Keratinocyte (primary cell): ENCODE data around the gene PAPPA2. TPM values are rescaled to one million over a fixed set of nuclear protein-coding genes. Genes with fewer than 3 reads are reported as not detected.

Experiments
- DNase-seq: peaks from one replicate; pipeline ENCODE4 v3.0.0-alpha.2; 2011; ENCODE audit warnings: low read depth, missing footprints, low spot score
- FAIRE-seq: peaks from 2 replicates; lab custom pipeline; 2011; peaks lifted over from hg19 to GRCh38; lab: Jason Lieb, UNC
- H2AFZ ChIP-seq: 2 replicates; pipeline ENCODE4 v1.6.0; 2012; ENCODE audit warnings: low read length, control low read depth, inconsistent platforms; ENCODE audit not compliant: control insufficient read depth
- H3K27ac ChIP-seq: 2 replicates; pipeline ENCODE4 v1.5.1; 2011; ENCODE audit warnings: low read length; ENCODE audit not compliant: control insufficient read depth, insufficient read depth
- H3K27me3 ChIP-seq: 3 replicates; pipeline ENCODE4 v1.6.0; 2011; ENCODE audit warnings: low read length; ENCODE audit not compliant: control insufficient read depth, insufficient read depth; ENCODE audit errors: extremely low read depth
- H3K36me3 ChIP-seq, 2 experiments: 2 replicates in 1 of 2; 3 replicates in 1 of 2; pipeline ENCODE4 v1.5.1; 2011; ENCODE audit warnings: low read length in 2 of 2, mild to moderate bottlenecking in 1 of 2; ENCODE audit not compliant: control insufficient read depth in 2 of 2, insufficient read depth in 2 of 2; ENCODE audit errors: extremely low read depth in 1 of 2
- H3K4me1 ChIP-seq: 3 replicates; pipeline ENCODE4 v1.5.1; 2011; ENCODE audit warnings: low read length; ENCODE audit not compliant: control insufficient read depth, insufficient read depth; ENCODE audit errors: extremely low read depth
- H3K4me2 ChIP-seq: 3 replicates; pipeline ENCODE4 v1.6.0; 2011; ENCODE audit warnings: low read depth, low read length; ENCODE audit not compliant: control insufficient read depth, insufficient read depth; ENCODE audit errors: extremely low read depth
- H3K4me3 ChIP-seq, 3 experiments: fragments of 200-600 bp in 1 of 3; sonication (generic) in 1 of 3; 2 replicates in 2 of 3; 3 replicates in 1 of 3; pipeline ENCODE4 v1.5.1; 2011 to 2016; ENCODE audit warnings: low read length in 3 of 3, mild to moderate bottlenecking in 3 of 3, control low read depth in 2 of 3, inconsistent platforms in 1 of 3, low read depth in 1 of 3, mixed read lengths in 1 of 3, mixed run types in 1 of 3, moderate library complexity in 1 of 3; ENCODE audit not compliant: control insufficient read depth in 2 of 3, insufficient read depth in 2 of 3; ENCODE audit errors: extremely low read depth in 1 of 3
- H3K79me2 ChIP-seq: 2 replicates; pipeline ENCODE4 v1.6.0; 2012; ENCODE audit warnings: low read length; ENCODE audit not compliant: control insufficient read depth, insufficient read depth
- H3K9ac ChIP-seq: 3 replicates; pipeline ENCODE4 v1.6.0; 2011; ENCODE audit warnings: low read length; ENCODE audit not compliant: control insufficient read depth, insufficient read depth; ENCODE audit errors: extremely low read depth
- H3K9me1 ChIP-seq: 3 replicates; pipeline ENCODE4 v1.6.0; 2011; ENCODE audit warnings: low read length; ENCODE audit not compliant: control insufficient read depth, insufficient read depth; ENCODE audit errors: extremely low read depth
- H3K9me3 ChIP-seq: 2 replicates; pipeline ENCODE4 v1.5.1; 2012; ENCODE audit warnings: low read depth, low read length; ENCODE audit not compliant: control insufficient read depth
- H4K20me1 ChIP-seq: 3 replicates; pipeline ENCODE4 v1.6.0; 2011; ENCODE audit warnings: low read length; ENCODE audit not compliant: control insufficient read depth, insufficient read depth; ENCODE audit errors: extremely low read depth
- EZH2 ChIP-seq: IDR thresholded peaks from one replicate; pipeline ENCODE4 v1.6.1; 2012; ENCODE audit warnings: inconsistent platforms, mild to moderate bottlenecking, low read length, moderate library complexity
- dilution Hi-C: fragments of 300-500 bp; cut with MboI; formaldehyde crosslinking; loops from one replicate; pipeline ENCODE4 v1.7.0; 2020; ENCODE audit warnings: low sequenced_read_pairs; ENCODE audit not compliant: extremely low pct_ligation_motif_present
- polyA plus RNA-seq, 5 experiments: library from polyadenylated mRNA; depleted of rRNA in 3 of 5; stranded (reverse) in 3 of 5; stranded (forward) in 1 of 5; unstranded in 1 of 5; fragments of >200 nt; gene quantifications; 1 replicate in 1 of 5; 2 replicates in 3 of 5; 3 replicates in 1 of 5; pipeline versions ENCODE4 v1.2.1 to v1.2.3, GENCODE V29; 2011 to 2012; ENCODE audit warnings: missing spikeins in 2 of 5, low read depth in 1 of 5, low replicate concordance in 1 of 5
- TF ChIP-seq, protein P1 (sequence below), 3 experiments: IDR thresholded peaks in 1 of 3; conservative IDR thresholded peaks in 1 of 3; optimal IDR thresholded peaks in 1 of 3; 2 replicates in 2 of 3; 3 replicates in 1 of 3; pipeline versions ENCODE3 to v1.5.1; 2011; ENCODE audit warnings: low read length in 3 of 3, mild to moderate bottlenecking in 3 of 3, moderate library complexity in 2 of 3, control low read depth in 1 of 3, inconsistent platforms in 1 of 3; ENCODE audit not compliant: insufficient read depth in 2 of 3; ENCODE audit errors: extremely low read depth in 1 of 3

PAPPA2 gene
- polyA plus RNA-seq, 1 donor (not counting 4 experiments of a cell fraction or from before 2014, with no cell fraction given), result 0.07 TPM

DNA sequence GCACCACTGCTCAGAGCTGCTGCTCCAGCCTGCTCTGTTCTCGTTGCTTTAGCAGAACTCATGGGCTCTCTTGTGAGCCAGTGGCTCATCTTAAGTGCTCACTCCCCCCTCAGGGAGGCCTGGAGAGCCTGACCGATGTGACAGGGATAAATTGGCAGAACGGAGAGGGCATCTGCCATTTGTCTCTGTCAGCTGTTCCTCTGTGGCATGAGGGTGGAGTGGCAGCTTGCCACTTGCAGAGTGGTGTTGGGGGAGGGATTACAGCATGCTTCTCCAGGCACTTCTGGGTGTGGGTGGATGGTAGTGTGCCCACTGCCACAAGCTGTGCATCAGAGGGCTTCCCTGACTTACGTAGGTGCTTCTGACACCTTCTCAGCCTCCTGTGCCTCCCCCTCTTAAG is 229.5 kb downstream of the PAPPA2 start:
- H3K36me3 ChIP-seq, result no peaks in the 10 kb centered on the region
- H3K9ac ChIP-seq, result no peak overlapping the region
- no peaks in the 10 kb centered on the region for H3K79me2 ChIP-seq
- no peaks in the 10 kb centered on the region for H3K27me3 ChIP-seq
- H3K9me1 ChIP-seq, result no peaks in the 10 kb centered on the region
- FAIRE-seq (no peak), DNase-seq (no peak)
- no peak overlapping the region for H2AFZ ChIP-seq
- no peaks in the 10 kb centered on the region for H4K20me1 ChIP-seq
- no peaks in the 10 kb centered on the region for H3K9me3 ChIP-seq
- TF ChIP-seq EZH2, result no peak
- TF ChIP-seq, protein P1, sequence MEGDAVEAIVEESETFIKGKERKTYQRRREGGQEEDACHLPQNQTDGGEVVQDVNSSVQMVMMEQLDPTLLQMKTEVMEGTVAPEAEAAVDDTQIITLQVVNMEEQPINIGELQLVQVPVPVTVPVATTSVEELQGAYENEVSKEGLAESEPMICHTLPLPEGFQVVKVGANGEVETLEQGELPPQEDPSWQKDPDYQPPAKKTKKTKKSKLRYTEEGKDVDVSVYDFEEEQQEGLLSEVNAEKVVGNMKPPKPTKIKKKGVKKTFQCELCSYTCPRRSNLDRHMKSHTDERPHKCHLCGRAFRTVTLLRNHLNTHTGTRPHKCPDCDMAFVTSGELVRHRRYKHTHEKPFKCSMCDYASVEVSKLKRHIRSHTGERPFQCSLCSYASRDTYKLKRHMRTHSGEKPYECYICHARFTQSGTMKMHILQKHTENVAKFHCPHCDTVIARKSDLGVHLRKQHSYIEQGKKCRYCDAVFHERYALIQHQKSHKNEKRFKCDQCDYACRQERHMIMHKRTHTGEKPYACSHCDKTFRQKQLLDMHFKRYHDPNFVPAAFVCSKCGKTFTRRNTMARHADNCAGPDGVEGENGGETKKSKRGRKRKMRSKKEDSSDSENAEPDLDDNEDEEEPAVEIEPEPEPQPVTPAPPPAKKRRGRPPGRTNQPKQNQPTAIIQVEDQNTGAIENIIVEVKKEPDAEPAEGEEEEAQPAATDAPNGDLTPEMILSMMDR (optimal IDR thresholded peaks at IDR 0.05 in 1 of 3, IDR thresholded peaks at IDR 0.05 in 1 of 3, conservative IDR thresholded peaks at IDR 0.05 in 1 of 3; ENCODE audit: extremely low read depth in 1 of 3, insufficient read depth in 2 of 3, low read length in 3 of 3), result no peak
- no peaks in the 10 kb centered on the region for H3K4me1 ChIP-seq
- no peak overlapping the region for H3K4me2 ChIP-seq
- H3K4me3 ChIP-seq, result no peak overlapping the region
- dilution Hi-C loops, result no loop called here
- no peak overlapping the region for H3K27ac ChIP-seq

DNA sequence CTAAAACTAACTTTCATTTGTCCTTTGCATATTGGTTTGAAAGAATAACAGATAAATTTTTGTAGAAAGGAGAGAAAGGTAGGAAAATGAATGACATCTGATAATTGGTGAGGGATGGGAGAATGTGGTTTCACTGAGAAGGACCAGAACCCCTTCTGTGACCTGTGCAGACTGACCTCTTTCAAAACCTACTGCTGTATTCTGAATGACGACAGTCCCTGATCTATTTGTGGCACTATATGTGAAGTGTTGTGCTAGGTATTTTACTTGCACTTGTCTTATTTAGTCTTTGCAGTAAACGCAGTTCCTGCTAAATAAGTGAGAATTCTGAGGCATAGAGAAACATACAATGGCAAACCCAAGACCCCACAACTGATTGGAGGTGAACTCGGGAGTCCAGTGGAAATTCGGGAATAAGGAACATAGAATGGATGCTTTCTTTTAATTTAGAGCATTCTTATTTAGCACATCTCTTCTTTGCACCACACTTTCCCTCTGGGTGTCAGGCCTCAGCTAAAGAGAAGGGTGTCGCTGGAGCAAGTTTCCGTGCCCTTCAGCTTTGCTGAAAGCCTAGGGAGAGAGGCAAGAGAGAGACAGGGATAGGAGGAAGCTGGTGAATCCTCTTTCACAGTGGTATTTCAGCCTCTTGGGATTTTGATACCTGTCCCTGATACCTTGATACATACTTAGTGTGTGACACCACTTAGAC is 230.2 kb downstream of the PAPPA2 start:
- H3K27me3 ChIP-seq, result no peaks in the 10 kb centered on the region

More for the DNA sequence above, 230.2 kb downstream of the PAPPA2 start:
- Histone ChIP-seq H3K36me3 (no peaks in the 10 kb centered on the region), H3K4me3 (no peak overlapping the region), H3K9me1 (no peaks in the 10 kb centered on the region), H3K27ac (no peak overlapping the region), H4K20me1 (no peaks in the 10 kb centered on the region), H2AFZ (no peak overlapping the region), H3K4me1 (no peaks in the 10 kb centered on the region), H3K79me2 (no peaks in the 10 kb centered on the region), H3K9ac (no peak overlapping the region), H3K9me3 (no peaks in the 10 kb centered on the region), H3K4me2 (no peak overlapping the region)
- no peak for FAIRE-seq
- dilution Hi-C loops, result no loop called here
- no peak for DNase-seq
- TF ChIP-seq, protein P1 (optimal IDR thresholded peaks at IDR 0.05 in 1 of 3, IDR thresholded peaks at IDR 0.05 in 1 of 3, conservative IDR thresholded peaks at IDR 0.05 in 1 of 3; ENCODE audit: extremely low read depth in 1 of 3, insufficient read depth in 2 of 3, low read length in 3 of 3), result no peak
- no peak for TF ChIP-seq EZH2
